ENCODE data around the gene SRRM4.

GRCh38 chr12:118999107-118999506 is 17.8 kb downstream of the SRRM4 start:
- TF ChIP-seq CTCF (IDR thresholded peaks at IDR 0.05 in 8 of 11, conservative IDR thresholded peaks at IDR 0.05 in 3 of 11), result no peak
- no peak for TF ChIP-seq POLR2AphosphoS5 (IDR thresholded peaks at IDR 0.05)
